Posterior vena cava (tissue), 2 donors: ENCODE results near the gene CCNI. TPM values are rescaled to one million over a fixed set of nuclear protein-coding genes. Genes with fewer than 3 reads are reported as not detected.
"Not testable (repeated sequence)": the region's sequence is repeated elsewhere in the genome, so short reads cannot be mapped to it uniquely, and the experiment has no call there.

Experiments
- DNase-seq: peaks from one replicate; pipeline ENCODE4 v3.0.0-alpha.2; 2020; ENCODE audit warnings: low spot score
- intact Hi-C, 2 donors: fragments of 100-400 bp; cut with DNase I; formaldehyde crosslinking; loops; one replicate each; pipeline versions ENCODE4 v1.14.1 to v1.14.2; 2022 to 2023
- total RNA-seq, 2 donors: library from RNA; stranded (reverse); fragmentation: NEBNext Ultra II Directional; extraction: Animal tissue kit (Norgen Biotek cat#: 25700); gene quantifications; one replicate each; pipeline ENCODE4 v1.2.1, GENCODE V29; 2021
- donor health status: DM: yes; HTN: yes; CAD: no.
- donor health status: DM: yes; HTN: yes; CAD: no.

The CCNI gene
- total RNA-seq, 2 donors from 2014 or later, result 347 to 394 TPM

DNA sequence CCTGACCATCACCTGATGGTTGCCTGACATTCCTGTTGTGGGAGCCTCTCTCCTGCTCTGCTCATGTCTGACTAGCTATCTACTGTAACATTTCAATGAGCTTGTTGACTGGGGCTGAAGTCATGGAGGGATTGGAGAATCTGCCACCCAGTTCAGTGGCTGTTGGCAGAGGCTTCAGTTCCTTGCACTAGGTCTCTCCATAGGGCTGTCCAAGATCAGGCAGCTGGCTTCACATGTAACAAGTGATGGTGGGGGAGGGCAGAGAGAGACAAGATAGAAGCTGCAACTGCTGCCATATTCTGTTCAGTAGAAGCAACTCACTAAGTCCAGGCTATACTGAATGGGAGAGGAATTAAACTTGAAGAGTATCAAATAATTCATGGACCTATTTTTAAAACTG, 14.1 kb upstream of the CCNI start:
- intact Hi-C loops, result no loop called here

DNA sequence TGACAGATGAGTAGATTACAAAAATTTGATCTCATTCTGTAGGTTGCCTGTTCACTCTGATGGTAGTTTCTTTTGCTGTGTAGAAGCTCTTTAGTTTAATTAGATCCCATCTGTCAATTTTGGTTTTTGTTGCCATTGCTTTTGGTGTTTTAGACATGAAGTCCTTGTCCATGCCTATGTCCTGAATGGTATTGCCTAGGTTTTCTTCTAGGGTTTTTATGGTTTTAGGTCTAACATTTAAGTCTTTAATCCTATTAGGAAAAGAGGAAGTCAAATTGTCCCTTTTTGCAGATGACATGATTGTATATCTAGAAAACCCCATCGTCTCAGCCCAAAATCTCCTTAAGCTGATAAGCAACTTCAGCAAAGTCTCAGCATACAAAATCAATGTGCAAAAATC, 11.2 kb upstream of the CCNI start:
- DNase-seq, intact Hi-C loops: not testable (repeated sequence)

More for the DNA sequence above, 14.1 kb upstream of the CCNI start:
- no peak for DNase-seq

DNA sequence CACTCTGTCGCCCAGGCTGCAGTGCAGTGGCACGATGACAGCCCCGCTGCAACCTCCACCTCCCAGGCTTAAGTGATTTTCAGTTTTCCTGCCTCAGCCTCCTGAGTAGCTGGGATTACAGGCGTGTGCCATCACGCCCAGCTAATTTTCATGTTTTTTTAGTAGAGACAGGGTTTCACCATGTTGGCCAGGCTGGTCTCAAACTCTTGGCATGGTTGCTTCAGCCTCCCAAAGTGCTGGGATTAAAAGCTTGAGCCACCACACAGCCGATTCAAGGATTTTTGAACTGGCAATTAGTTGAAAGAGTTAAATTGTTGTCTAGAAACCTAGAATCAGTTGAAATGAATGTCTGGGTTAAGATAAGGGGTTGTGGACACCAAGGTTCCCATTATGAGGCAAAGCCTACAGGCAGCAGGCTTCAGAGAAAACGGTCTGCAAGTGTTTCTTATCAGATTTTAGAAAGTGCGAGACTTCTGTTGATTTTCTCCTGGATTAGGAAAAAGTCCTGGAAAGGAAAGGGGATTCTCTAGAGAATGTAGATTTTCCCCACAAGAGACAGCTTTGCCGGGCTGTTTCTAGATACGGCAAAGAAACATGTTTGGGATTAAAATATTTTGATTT, 8.3 kb upstream of the CCNI start:
- intact Hi-C loops, result no loop called here
- no peak for DNase-seq

GRCh38 chr4:77082886-77083608, 7.3 kb upstream of the CCNI start:
- no peak for DNase-seq
- intact Hi-C loops, result no loop called here

GRCh38 chr4:77080806-77081205, 5.0 kb upstream of the CCNI start:
- DNase-seq, intact Hi-C loops: not testable (repeated sequence)

DNA sequence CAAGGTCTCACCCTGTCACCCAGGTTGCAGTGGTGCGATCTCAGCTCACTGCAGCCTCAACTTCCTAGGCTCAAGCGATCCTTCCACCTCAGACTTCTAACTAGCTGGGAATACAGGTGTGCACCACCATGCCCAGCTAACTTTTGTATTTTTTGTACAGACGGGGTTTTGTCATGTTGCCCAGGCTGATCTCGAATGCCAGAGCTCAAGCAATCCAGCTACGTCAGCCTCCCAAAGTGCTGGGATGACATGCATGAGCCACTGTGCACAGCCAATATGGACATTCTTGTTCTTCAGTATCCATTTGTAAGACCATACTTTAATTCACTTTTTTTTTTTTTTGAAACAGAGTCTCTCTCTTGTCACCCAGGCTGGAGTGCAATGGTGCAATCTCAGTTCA, 3.5 kb upstream of the CCNI start:
- intact Hi-C loops, result loop anchor here in 1 of 2 donors (5.0 kb wide), 1 partner anchor 78 kb away; the partner anchor contains the start of gene CCNG2
- DNase-seq, result no peak

DNA sequence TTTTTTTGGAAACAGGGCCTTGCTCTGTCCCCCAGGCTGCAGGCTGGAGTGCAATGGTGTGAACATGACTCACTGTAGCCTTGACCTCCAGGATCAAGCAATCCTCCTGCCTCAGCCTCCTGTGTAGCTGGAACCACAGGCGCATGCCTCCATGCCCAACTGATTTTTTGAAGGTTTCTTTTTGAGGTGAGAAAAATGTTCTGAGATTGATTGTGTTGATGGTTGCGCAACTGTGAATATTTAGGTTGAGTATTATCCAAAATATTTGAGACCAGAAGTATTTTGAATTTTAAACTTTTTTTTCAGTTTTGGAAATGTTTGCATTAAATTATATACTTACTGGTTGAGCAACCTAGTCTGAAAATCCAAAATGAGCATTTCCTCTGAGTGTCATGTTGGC, 2.6 kb upstream of the CCNI start:
- intact Hi-C loops, result loop anchor here in 1 of 2 donors (5.0 kb wide), 1 partner anchor 79 kb away; the partner anchor contains the start of gene CCNG2
- no peak for DNase-seq

DNA sequence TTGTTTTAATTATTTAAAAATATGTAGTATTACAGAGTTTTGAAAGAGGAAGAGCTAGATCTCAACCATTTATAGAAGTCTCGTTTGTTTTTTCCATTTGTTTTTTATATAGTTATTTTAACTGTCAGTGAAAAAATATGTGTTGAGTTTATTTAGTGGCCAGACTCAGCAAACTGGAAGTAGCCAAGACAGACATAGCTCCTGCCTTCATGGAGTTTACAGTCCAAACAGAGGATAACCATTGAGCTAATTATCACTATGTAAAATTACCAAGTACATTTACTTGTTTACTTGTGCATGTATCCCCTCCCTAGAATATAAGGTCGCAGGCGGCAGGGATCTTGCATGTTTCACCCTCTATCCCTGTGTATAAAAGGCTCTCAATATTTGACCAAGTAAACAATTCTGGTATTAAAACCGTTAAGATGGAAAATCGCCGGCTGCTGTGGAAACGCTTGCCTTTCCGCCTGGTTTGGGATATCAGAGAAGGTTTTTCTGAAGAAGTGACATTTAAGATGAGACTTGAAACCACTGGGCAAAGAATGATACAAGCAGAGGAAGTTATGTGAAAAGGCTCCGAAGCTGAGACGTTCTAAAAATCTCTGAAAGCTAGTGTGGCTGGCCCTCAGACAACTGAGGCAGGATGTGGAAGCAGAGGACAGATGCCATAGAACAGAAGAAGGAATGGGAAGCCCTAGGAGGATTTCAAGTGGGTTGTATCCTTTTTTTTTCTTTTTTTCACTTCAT, 1.3 kb upstream of the CCNI start:
- no peak for DNase-seq
- intact Hi-C loops, result loop anchor here in 1 of 2 donors (5.0 kb wide), 1 partner anchor 80 kb away; the partner anchor contains the start of gene CCNG2

- DNase-seq, result peak; percentile 93
- intact Hi-C loops, result loop anchor here in 1 of 2 donors (5.0 kb wide), 1 partner anchor 82 kb away; the partner anchor contains the start of gene CCNG2
Observed at GRCh38 chr4:77074981-77075855, 571 bp downstream of the CCNI start.

GRCh38 chr4:77074381-77074831, 1.4 kb downstream of the CCNI start:
- no peak for DNase-seq

GRCh38 chr4:77073981-77074380, 1.8 kb downstream of the CCNI start:
- no peak for DNase-seq
- intact Hi-C loops, result no loop called here

More at GRCh38 chr4:77074381-77074831, 1.4 kb downstream of the CCNI start:
- intact Hi-C loops, result no loop called here

GRCh38 chr4:77073106-77073809, 2.5 kb downstream of the CCNI start:
- intact Hi-C loops, result no loop called here
- DNase-seq, result no peak

- intact Hi-C loops, result no loop called here
- DNase-seq, result no peak
Observed at GRCh38 chr4:77072195-77072753, 3.5 kb downstream of the CCNI start.

DNA sequence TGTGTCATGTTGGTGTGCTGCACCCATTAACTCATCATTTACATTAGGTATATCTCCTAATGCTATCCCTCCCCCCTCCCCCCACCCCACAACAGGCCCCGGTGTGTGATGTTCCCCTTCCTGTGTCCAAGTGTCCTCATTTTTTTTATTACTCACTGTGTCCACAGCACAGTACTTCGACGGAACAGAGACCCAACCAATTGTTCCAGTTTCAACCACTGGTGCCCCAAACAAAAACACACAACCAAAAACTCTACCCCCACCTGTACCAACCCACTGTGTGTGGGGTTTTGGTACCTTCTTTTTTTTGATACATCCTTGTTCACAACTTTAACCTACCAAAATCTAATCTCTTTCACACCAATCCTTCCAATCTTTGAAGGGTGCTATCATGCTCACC, 6.3 kb downstream of the CCNI start:
- intact Hi-C loops, DNase-seq: not testable (repeated sequence)

- intact Hi-C loops, result no loop called here
Observed at GRCh38 chr4:77065382-77065781, 10.4 kb downstream of the CCNI start.

GRCh38 chr4:77062856-77063255, 12.9 kb downstream of the CCNI start:
- DNase-seq, result no peak
- intact Hi-C loops, result no loop called here

More at GRCh38 chr4:77065382-77065781, 10.4 kb downstream of the CCNI start:
- DNase-seq, result no peak

GRCh38 chr4:77052352-77052751, 23.4 kb downstream of the CCNI start:
- intact Hi-C loops, result no loop called here
- DNase-seq, result no peak

GRCh38 chr4:77050962-77051361, 24.8 kb downstream of the CCNI start:
- intact Hi-C loops, result no loop called here
- no peak for DNase-seq
